IPS DF 6.9 (cell line): ENCODE measurements around the gene NOX5.

Experiments
- DNase-seq: peaks from one replicate; pipeline ENCODE4 v3.0.0-alpha.2; 2013; ENCODE audit warnings: low read depth, low spot score
- H3K27ac ChIP-seq: one replicate; pipeline ENCODE4 v1.5.1; 2013; ENCODE audit warnings: low read length, control low read depth
- H3K27me3 ChIP-seq: 2 replicates; pipeline ENCODE4 v1.6.1; 2013; ENCODE audit warnings: mild to moderate bottlenecking, low read length; ENCODE audit not compliant: control insufficient read depth, insufficient read depth
- H3K36me3 ChIP-seq: 2 replicates; pipeline ENCODE4 v1.6.1; 2013; ENCODE audit warnings: low read length; ENCODE audit not compliant: control insufficient read depth, insufficient read depth
- H3K4me1 ChIP-seq: 2 replicates; pipeline ENCODE4 v1.6.1; 2013; ENCODE audit warnings: low read length; ENCODE audit not compliant: control insufficient read depth, insufficient read depth
- H3K4me3 ChIP-seq: 2 replicates; pipeline ENCODE4 v1.5.1; 2013; ENCODE audit warnings: mild to moderate bottlenecking, low read length
- H3K9me3 ChIP-seq: 2 replicates; pipeline ENCODE4 v1.6.1; 2013; ENCODE audit warnings: low read length, inconsistent platforms; ENCODE audit not compliant: control insufficient read depth, insufficient read depth
- WGBS: extraction: QIAGEN DNeasy Blood & Tissue Kit; methylation state at CpG from one replicate; pipeline ENCODE4 v1.1.7; 2013; ENCODE audit warnings: mixed read lengths, missing lambda C conversion rate; ENCODE audit not compliant: insufficient read length, insufficient coverage; 5-methylcytosine and 5-hydroxymethylcytosine counted together

Gene NOX5

GRCh38 chr15:69000725-69001503 is 13.6 kb upstream of the NOX5 start:
- H3K4me3 ChIP-seq = no peak overlapping the region
- no peak overlapping the region for H3K27ac ChIP-seq
- no peaks in the 10 kb centered on the region for H3K36me3 ChIP-seq
- no peaks in the 10 kb centered on the region for H3K27me3 ChIP-seq
- H3K4me1 ChIP-seq = peaks cover 8% of the 10 kb centered on the region
- WGBS = no CpG with 5 or more reads among the region's 4 CpGs
- H3K9me3 ChIP-seq = no peaks in the 10 kb centered on the region
- no peak for DNase-seq

GRCh38 chr15:69002783-69003182 is 11.7 kb upstream of the NOX5 start:
- peaks cover 2% of the 10 kb centered on the region for H3K9me3 ChIP-seq
- no CpG with 5 or more reads among the region's 4 CpGs for WGBS
- H3K4me1 ChIP-seq = peaks cover 8% of the 10 kb centered on the region
- H3K27ac ChIP-seq = no peak overlapping the region
- H3K36me3 ChIP-seq = no peaks in the 10 kb centered on the region
- no peaks in the 10 kb centered on the region for H3K27me3 ChIP-seq
- DNase-seq = no peak
- H3K4me3 ChIP-seq = no peak overlapping the region

GRCh38 chr15:69004011-69004410 is 10.5 kb upstream of the NOX5 start:
- no peak for DNase-seq
- no peaks in the 10 kb centered on the region for H3K27me3 ChIP-seq
- no peak overlapping the region for H3K27ac ChIP-seq
- no CpG with 5 or more reads among the region's 2 CpGs for WGBS
- peaks cover 2% of the 10 kb centered on the region for H3K9me3 ChIP-seq
- peaks cover 7% of the 10 kb centered on the region for H3K4me1 ChIP-seq
- no peak overlapping the region for H3K4me3 ChIP-seq
- no peaks in the 10 kb centered on the region for H3K36me3 ChIP-seq

GRCh38 chr15:69008056-69008455 is 6.4 kb upstream of the NOX5 start:
- Histone ChIP-seq H3K36me3 (no peaks in the 10 kb centered on the region), H3K9me3 (peaks cover 2% of the 10 kb centered on the region), H3K27ac (no peak overlapping the region), H3K4me3 (no peak overlapping the region), H3K27me3 (no peaks in the 10 kb centered on the region), H3K4me1 (no peaks in the 10 kb centered on the region)
- DNase-seq = no peak

- H3K4me1 ChIP-seq = no peaks in the 10 kb centered on the region
- H3K36me3 ChIP-seq = no peaks in the 10 kb centered on the region
- no CpG with 5 or more reads among the region's 5 CpGs for WGBS
- peaks cover 2% of the 10 kb centered on the region for H3K9me3 ChIP-seq
- no peak for DNase-seq
- H3K4me3 ChIP-seq = no peak overlapping the region
- no peaks in the 10 kb centered on the region for H3K27me3 ChIP-seq
- no peak overlapping the region for H3K27ac ChIP-seq
Observed at GRCh38 chr15:69009341-69009740, 5.2 kb upstream of the NOX5 start.

- H3K4me1 ChIP-seq = no peaks in the 10 kb centered on the region
- H3K4me3 ChIP-seq = no peak overlapping the region
- H3K36me3 ChIP-seq = no peaks in the 10 kb centered on the region
- peaks cover 2% of the 10 kb centered on the region for H3K9me3 ChIP-seq
- DNase-seq = no peak
- H3K27ac ChIP-seq = no peak overlapping the region
- H3K27me3 ChIP-seq = no peaks in the 10 kb centered on the region
- no CpG with 5 or more reads among the region's 3 CpGs for WGBS
Observed at GRCh38 chr15:69011641-69012040, 2.9 kb upstream of the NOX5 start.

- H3K4me3 ChIP-seq = no peak overlapping the region
- no peaks in the 10 kb centered on the region for H3K9me3 ChIP-seq
- no peak for DNase-seq
- no peaks in the 10 kb centered on the region for H3K27me3 ChIP-seq
- no peak overlapping the region for H3K27ac ChIP-seq
- no peaks in the 10 kb centered on the region for H3K4me1 ChIP-seq
- no peaks in the 10 kb centered on the region for H3K36me3 ChIP-seq
- no CpG with 5 or more reads among the region's 5 CpGs for WGBS
Observed at GRCh38 chr15:69012761-69013364, 1.6 kb upstream of the NOX5 start.

- no peaks in the 10 kb centered on the region for H3K4me1 ChIP-seq
- H3K9me3 ChIP-seq = no peaks in the 10 kb centered on the region
- no peaks in the 10 kb centered on the region for H3K36me3 ChIP-seq
- WGBS = no CpG with 5 or more reads among the region's 4 CpGs
- H3K27ac ChIP-seq = no peak overlapping the region
- no peak overlapping the region for H3K4me3 ChIP-seq
- no peaks in the 10 kb centered on the region for H3K27me3 ChIP-seq
- DNase-seq = no peak
Observed at GRCh38 chr15:69013726-69014406, 629 bp upstream of the NOX5 start.

GRCh38 chr15:69015591-69015990 is 1.1 kb downstream of the NOX5 start:
- no peaks in the 10 kb centered on the region for H3K36me3 ChIP-seq
- DNase-seq = no peak
- no peak overlapping the region for H3K27ac ChIP-seq
- no peaks in the 10 kb centered on the region for H3K9me3 ChIP-seq
- H3K4me1 ChIP-seq = no peaks in the 10 kb centered on the region
- H3K4me3 ChIP-seq = no peak overlapping the region
- no peaks in the 10 kb centered on the region for H3K27me3 ChIP-seq
- WGBS = no CpG with 5 or more reads among the region's 7 CpGs

GRCh38 chr15:69016021-69016595 is 1.6 kb downstream of the NOX5 start:
- Histone ChIP-seq H3K9me3 (no peaks in the 10 kb centered on the region), H3K4me1 (no peaks in the 10 kb centered on the region), H3K36me3 (no peaks in the 10 kb centered on the region), H3K27me3 (no peaks in the 10 kb centered on the region), H3K27ac (no peak overlapping the region), H3K4me3 (no peak overlapping the region)
- DNase-seq = no peak
- WGBS = no CpG with 5 or more reads among the region's 5 CpGs
